Activated CD8-positive, alpha-beta T cell treated with anti-CD3 and anti-CD28 coated beads for 36 hours (primary cell): ENCODE data around the gene CAMTA1. TPM values are rescaled to one million over a fixed set of nuclear protein-coding genes. Genes with fewer than 3 reads are reported as not detected.

Experiments used
- ATAC-seq: fragments of 200-7000 bp; cut with Tn5 transposase; one replicate; pipeline ENCODE4 v1.10.0; 2021; ENCODE audit warnings: mild to moderate bottlenecking, moderate library complexity
- CTCF ChIA-PET: fragments of 350-600 bp; sonication (Branson Sonifier 250); formaldehyde crosslinking; loops from one replicate; lab custom pipeline; 2021; ENCODE audit warnings: antibody characterized with exemption; lab: Charles Lee
- POLR2A ChIA-PET: fragments of 350-600 bp; sonication (Branson Sonifier 250); formaldehyde crosslinking; loops from one replicate; lab custom pipeline; 2021; ENCODE audit warnings: antibody characterized with exemption; lab: Charles Lee
- DNase-seq: peaks from one replicate; pipeline ENCODE4 v3.0.0-alpha.2; 2020
- H3K27ac Mint-ChIP-seq: one replicate; pipeline ENCODE4 v1.8.0; 2021; ENCODE audit warnings: mild to moderate bottlenecking, mixed read lengths
- H3K27me3 Mint-ChIP-seq: one replicate; pipeline ENCODE4 v1.8.0; 2021; ENCODE audit warnings: mixed read lengths
- H3K36me3 Mint-ChIP-seq: one replicate; pipeline ENCODE4 v1.8.0; 2021; ENCODE audit warnings: low read depth, mixed read lengths
- H3K4me1 Mint-ChIP-seq: one replicate; pipeline ENCODE4 v1.8.0; 2021; ENCODE audit warnings: low read depth, mixed read lengths
- H3K4me3 Mint-ChIP-seq: one replicate; pipeline ENCODE4 v1.8.0; 2021; ENCODE audit warnings: mild to moderate bottlenecking, moderate library complexity, mixed read lengths
- H3K9me3 Mint-ChIP-seq: one replicate; pipeline ENCODE4 v1.8.0; 2021; ENCODE audit warnings: mixed read lengths
- CTCF ChIP-seq: fragments of 200-600 bp; IDR thresholded peaks from one replicate; pipeline ENCODE4 v1.8.0; 2022; ENCODE audit warnings: antibody characterized with exemption, mild to moderate bottlenecking
- intact Hi-C: fragments of 100-400 bp; cut with micrococcal nuclease; formaldehyde crosslinking; loops from one replicate; pipeline ENCODE4 v1.10.0; 2022
- total RNA-seq, 2 experiments: library from RNA; stranded (reverse); gene quantifications; one replicate each; pipeline ENCODE4 v1.2.3, GENCODE V29; 2021

The CAMTA1 gene
- total RNA-seq, 2 experiments from 2014 or later = 67.7 to 70.9 TPM

GRCh38 chr1:7435276-7436055 is 650.2 kb downstream of the CAMTA1 start:
- ChIA-PET POLR2A (no interaction called here), CTCF (no interaction called here)
- H3K27ac Mint-ChIP-seq = no peak overlapping the region
- intact Hi-C loops = no loop called here
- ATAC-seq = no peak
- no peaks in the 10 kb centered on the region for H3K27me3 Mint-ChIP-seq
- H3K9me3 Mint-ChIP-seq = no peaks in the 10 kb centered on the region
- no peak overlapping the region for H3K4me3 Mint-ChIP-seq
- no peaks in the 10 kb centered on the region for H3K36me3 Mint-ChIP-seq
- TF ChIP-seq CTCF = no peak
- no peaks in the 10 kb centered on the region for H3K4me1 Mint-ChIP-seq
- DNase-seq = no peak

- H3K27ac Mint-ChIP-seq = no peak overlapping the region
- POLR2A ChIA-PET = no interaction called here
- no peaks in the 10 kb centered on the region for H3K27me3 Mint-ChIP-seq
- no peak for TF ChIP-seq CTCF
- H3K4me1 Mint-ChIP-seq = no peaks in the 10 kb centered on the region
- no peaks in the 10 kb centered on the region for H3K36me3 Mint-ChIP-seq
- no peak for ATAC-seq
- intact Hi-C loops = no loop called here
- no peak overlapping the region for H3K4me3 Mint-ChIP-seq
- DNase-seq = no peak
- CTCF ChIA-PET = no interaction called here
- no peaks in the 10 kb centered on the region for H3K9me3 Mint-ChIP-seq
These were observed 651.1 kb downstream of the CAMTA1 start for GRCh38 chr1:7436056-7437005.

GRCh38 chr1:7437036-7437435 is 651.8 kb downstream of the CAMTA1 start:
- H3K36me3 Mint-ChIP-seq = no peaks in the 10 kb centered on the region
- H3K4me1 Mint-ChIP-seq = no peaks in the 10 kb centered on the region
- intact Hi-C loops = no loop called here
- H3K27ac Mint-ChIP-seq = no peak overlapping the region
- ChIA-PET CTCF (no interaction called here), POLR2A (no interaction called here)
- no peak overlapping the region for H3K4me3 Mint-ChIP-seq
- DNase-seq (no peak), ATAC-seq (no peak)
- H3K27me3 Mint-ChIP-seq = no peaks in the 10 kb centered on the region
- H3K9me3 Mint-ChIP-seq = no peaks in the 10 kb centered on the region
- TF ChIP-seq CTCF = no peak

- no peak for ATAC-seq
- intact Hi-C loops = no loop called here
- DNase-seq = no peak
- no peak overlapping the region for H3K27ac Mint-ChIP-seq
- ChIA-PET POLR2A (no interaction called here), CTCF (interaction anchor here (0.7 kb wide), 1 partner anchor 100 kb away, joined by 3 read pairs; no protein-coding TSS in a partner anchor)
- TF ChIP-seq CTCF = no peak
- H3K36me3 Mint-ChIP-seq = no peaks in the 10 kb centered on the region
- no peaks in the 10 kb centered on the region for H3K9me3 Mint-ChIP-seq
- H3K4me3 Mint-ChIP-seq = no peak overlapping the region
- H3K4me1 Mint-ChIP-seq = no peaks in the 10 kb centered on the region
- no peaks in the 10 kb centered on the region for H3K27me3 Mint-ChIP-seq
These were observed 652.5 kb downstream of the CAMTA1 start for GRCh38 chr1:7437608-7438395.
